ENCODE measurements around the gene SMIM34. TPM values are rescaled to one million over a fixed set of nuclear protein-coding genes. Genes with fewer than 3 reads are reported as not detected.

Gene SMIM34
- polyA plus RNA-seq, 1 experiment = not detected

DNA sequence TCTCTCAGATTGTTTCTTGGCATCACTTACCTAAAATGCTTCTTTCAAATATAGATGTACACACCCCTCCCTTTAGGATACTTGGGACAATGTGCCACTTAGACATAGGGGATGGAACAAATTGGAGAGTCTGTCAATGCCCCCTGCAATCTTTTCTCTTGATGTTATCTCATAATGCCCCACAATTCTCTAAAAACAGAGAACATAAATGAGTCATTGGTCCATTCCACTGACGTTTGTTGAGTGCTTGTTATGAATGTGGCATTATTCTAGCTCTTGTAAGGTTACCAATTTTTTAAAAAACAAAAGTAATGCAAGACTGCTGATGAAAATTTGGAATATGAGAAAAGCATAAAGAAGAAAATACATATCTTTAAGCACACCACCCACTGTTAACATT, 54.0 kb downstream of the SMIM34 start:
- TF ChIP-seq CTCF (IDR thresholded peaks at IDR 0.05; ENCODE audit: insufficient read depth, low read depth, low read length) = no peak
- ChIA-PET CTCF (interaction anchor here (4.6 kb wide), 1 partner anchor 446 kb away, joined by 21 read pairs; no protein-coding TSS in a partner anchor), POLR2A (no interaction called here)
- H3K4me3 ChIP-seq (ENCODE audit: low read depth, low read length) = no peak overlapping the region
- H3K27me3 ChIP-seq (ENCODE audit: control insufficient read depth, insufficient read depth, low read length) = no peaks in the 10 kb centered on the region; the same call in 1 of the 2 replicates
- H3K36me3 ChIP-seq (ENCODE audit: control insufficient read depth, insufficient read depth, low read length) = no peaks in the 10 kb centered on the region
- DNase-seq (ENCODE audit: low read depth) = no peak

Small RNA genes within 50 kb of the gene (small RNA-seq; reads per million reads assigned to genes)
- gene RF00614 (ENCODE audit: insufficient read length, low read depth, low replicate concordance) = not detected

Other genes starting within 250 kb of the SMIM34 start
- not detected in 2 replicates for gene KCNE2, start 59.9 kb downstream of the SMIM34 start, polyA plus RNA-seq (2011; rRNA removed)
- 8.6 and 10.5 TPM in 2 replicates for gene SMIM11, start 48.4 kb downstream of the SMIM34 start, polyA plus RNA-seq (2011; rRNA removed)
- gene KCNE1, start 88.3 kb upstream of the SMIM34 start, polyA plus RNA-seq (2011; rRNA removed) = 0.31 and 0.47 TPM in 2 replicates
- gene RCAN1, start 191.2 kb upstream of the SMIM34 start, polyA plus RNA-seq (2011; rRNA removed) = 56.2 and 91.8 TPM in 2 replicates
- gene CLIC6, start 245.0 kb upstream of the SMIM34 start, polyA plus RNA-seq (2011; rRNA removed) = 0.02 and 0.04 TPM in 2 replicates